Subcutaneous abdominal adipose tissue (tissue), 5 donors: Measurements from ENCODE around the gene PIP5K1B.

Experiments used
- H3K27ac ChIP-seq: one replicate; pipeline ENCODE4 v1.7.0; 2013; ENCODE audit warnings: low read depth, mild to moderate bottlenecking, inconsistent platforms, low read length, moderate library complexity
- H3K27me3 ChIP-seq, 5 donors: one replicate each; pipeline ENCODE4 v1.7.0; 2013; ENCODE audit warnings: low read length in 5 of 5, inconsistent platforms in 1 of 5; ENCODE audit not compliant: control insufficient read depth in 5 of 5, insufficient read depth in 4 of 5
- H3K36me3 ChIP-seq, 5 donors: one replicate each; pipeline ENCODE4 v1.7.0; 2013; ENCODE audit warnings: low read length in 5 of 5; ENCODE audit not compliant: control insufficient read depth in 5 of 5, insufficient read depth in 5 of 5
- H3K4me1 ChIP-seq, 5 donors: one replicate each; pipeline ENCODE4 v1.7.0; 2013; ENCODE audit warnings: low read length in 5 of 5, mild to moderate bottlenecking in 3 of 5, moderate library complexity in 1 of 5; ENCODE audit not compliant: control insufficient read depth in 5 of 5, insufficient read depth in 5 of 5
- H3K4me3 ChIP-seq, 5 donors: one replicate each; pipeline ENCODE4 v1.7.0; 2013; ENCODE audit warnings: low read length in 5 of 5, low read depth in 1 of 5
- H3K9ac ChIP-seq, 5 donors: one replicate each; pipeline ENCODE4 v1.7.0; 2013; ENCODE audit warnings: low read length in 5 of 5, mild to moderate bottlenecking in 4 of 5, moderate library complexity in 3 of 5
- H3K9me3 ChIP-seq, 5 donors: one replicate each; pipeline ENCODE4 v1.7.0; 2013; ENCODE audit warnings: low read length in 5 of 5; ENCODE audit not compliant: control insufficient read depth in 5 of 5
- donor health status: healthy.
- donor health status: healthy.
- donor health status: healthy.
- donor health status: healthy.
- donor health status: healthy.

Gene PIP5K1B

DNA sequence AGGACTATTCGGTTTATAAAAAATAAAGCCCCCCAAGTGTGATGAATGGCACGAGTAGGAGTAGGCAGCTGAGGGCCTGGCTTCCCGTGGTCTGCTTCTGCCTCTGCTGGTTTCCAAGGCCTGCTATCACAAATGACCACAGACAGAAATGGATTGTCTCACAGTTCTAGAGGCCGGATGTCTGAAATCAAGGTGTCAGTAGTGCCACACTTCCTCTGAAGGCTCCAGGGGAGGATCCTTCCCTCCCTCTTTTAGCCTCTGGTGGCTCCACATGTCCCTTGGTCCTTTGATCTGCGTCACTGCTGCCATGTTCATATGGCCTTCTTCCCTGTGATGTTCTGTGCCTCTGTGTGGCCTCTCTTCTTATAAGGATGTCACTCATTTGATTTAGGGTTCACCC lies 293.8 kb downstream of the PIP5K1B start:
- no peaks in the 10 kb centered on the region for H3K36me3 ChIP-seq
- no peak overlapping the region for H3K9ac ChIP-seq
- no peak overlapping the region for H3K27ac ChIP-seq
- H3K9me3 ChIP-seq, result no peaks in the 10 kb centered on the region
- H3K4me3 ChIP-seq, result no peak overlapping the region
- H3K27me3 ChIP-seq, result no peaks in the 10 kb centered on the region
- H3K4me1 ChIP-seq, result peaks cover 0 to 20% (median 0%) of the 10 kb centered on the region in 5 donors

DNA sequence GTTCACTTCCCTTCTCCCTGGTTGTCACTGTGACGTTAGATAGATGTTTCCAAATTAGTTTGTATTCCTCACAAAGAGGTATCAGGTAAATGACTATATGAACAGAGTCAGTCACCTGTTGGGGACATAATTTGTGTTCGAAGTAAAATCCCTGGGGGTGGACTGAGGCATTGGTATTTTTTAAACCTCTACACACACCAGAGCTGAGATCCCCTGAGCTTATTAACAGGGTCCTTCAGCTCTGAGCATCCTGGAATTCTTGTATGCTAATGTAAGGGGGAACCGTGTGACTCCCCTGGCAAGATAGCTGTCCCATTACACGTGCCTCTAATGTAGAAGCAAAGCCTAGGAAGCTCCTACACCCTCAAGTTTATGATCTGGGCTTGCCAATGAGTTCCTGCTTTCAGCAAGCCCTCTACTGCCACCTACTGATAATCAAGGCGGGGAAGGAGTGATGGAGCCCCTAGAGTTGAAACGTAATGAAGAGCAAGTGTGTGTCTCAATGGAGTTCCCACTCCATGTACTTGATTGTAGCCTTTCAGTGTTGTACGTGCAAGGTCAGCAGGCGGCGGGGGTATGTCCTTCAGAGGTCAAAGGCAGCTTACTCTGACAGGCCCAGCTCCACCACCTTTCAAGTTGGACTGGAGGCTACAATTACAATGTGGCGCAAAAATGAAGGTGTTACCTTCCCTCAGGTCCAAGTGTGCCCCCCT lies 294.5 kb downstream of the PIP5K1B start:
- no peaks in the 10 kb centered on the region for H3K27me3 ChIP-seq
- H3K4me1 ChIP-seq, result peaks cover 0 to 20% (median 0%) of the 10 kb centered on the region in 5 donors
- no peak overlapping the region for H3K27ac ChIP-seq
- no peak overlapping the region for H3K4me3 ChIP-seq
- H3K36me3 ChIP-seq, result no peaks in the 10 kb centered on the region
- H3K9me3 ChIP-seq, result no peaks in the 10 kb centered on the region
- H3K9ac ChIP-seq, result no peak overlapping the region

DNA sequence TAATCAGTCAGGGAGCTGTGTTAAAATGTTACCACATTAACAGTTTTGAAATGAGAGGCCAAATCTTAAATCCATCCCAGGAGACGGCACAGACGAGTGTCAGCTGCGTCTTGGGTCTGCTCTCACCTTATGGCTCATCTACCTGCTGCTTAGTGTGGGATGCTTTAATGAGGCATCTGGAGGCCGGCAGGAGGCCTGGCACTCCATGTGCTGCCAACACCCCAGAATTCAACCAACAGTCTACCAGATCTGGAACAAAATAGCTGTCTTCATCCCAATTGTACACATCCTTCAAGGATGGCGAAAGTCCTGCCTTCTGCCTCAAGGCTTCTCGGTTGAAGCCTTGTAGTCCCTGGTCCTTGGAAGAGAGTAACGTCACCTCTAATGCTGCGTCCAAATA lies 296.9 kb downstream of the PIP5K1B start:
- no peaks in the 10 kb centered on the region for H3K9me3 ChIP-seq
- no peak overlapping the region for H3K4me3 ChIP-seq
- peaks cover 0 to 16% (median 0%) of the 10 kb centered on the region in 5 donors for H3K4me1 ChIP-seq
- H3K9ac ChIP-seq, result no peak overlapping the region
- H3K27me3 ChIP-seq, result no peaks in the 10 kb centered on the region
- no peak overlapping the region for H3K27ac ChIP-seq
- no peaks in the 10 kb centered on the region for H3K36me3 ChIP-seq

DNA sequence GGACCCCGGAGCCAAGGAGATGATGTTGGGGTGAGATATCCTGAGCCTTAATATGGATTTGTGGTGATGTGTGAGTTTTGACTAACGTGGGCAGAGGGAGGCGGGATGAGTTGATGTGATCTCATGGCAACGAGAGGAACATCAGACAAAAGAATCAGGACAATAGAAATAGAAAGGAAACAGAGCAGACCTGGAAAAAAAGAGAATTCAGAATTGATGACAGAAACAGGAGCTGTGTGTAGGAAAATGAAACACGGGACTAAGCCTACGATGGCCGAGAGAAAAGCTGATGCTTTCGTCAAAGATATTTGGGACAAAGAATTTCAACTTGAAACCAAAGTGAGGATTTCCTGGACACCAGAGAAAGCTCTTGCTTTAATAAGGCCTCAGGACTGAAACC lies 298.0 kb downstream of the PIP5K1B start:
- Histone ChIP-seq H3K36me3 (no peaks in the 10 kb centered on the region), H3K9me3 (no peaks in the 10 kb centered on the region), H3K27me3 (no peaks in the 10 kb centered on the region), H3K27ac (no peak overlapping the region), H3K9ac (no peak overlapping the region), H3K4me1 (peaks cover 0 to 15% (median 0%) of the 10 kb centered on the region in 5 donors), H3K4me3 (no peak overlapping the region)

DNA sequence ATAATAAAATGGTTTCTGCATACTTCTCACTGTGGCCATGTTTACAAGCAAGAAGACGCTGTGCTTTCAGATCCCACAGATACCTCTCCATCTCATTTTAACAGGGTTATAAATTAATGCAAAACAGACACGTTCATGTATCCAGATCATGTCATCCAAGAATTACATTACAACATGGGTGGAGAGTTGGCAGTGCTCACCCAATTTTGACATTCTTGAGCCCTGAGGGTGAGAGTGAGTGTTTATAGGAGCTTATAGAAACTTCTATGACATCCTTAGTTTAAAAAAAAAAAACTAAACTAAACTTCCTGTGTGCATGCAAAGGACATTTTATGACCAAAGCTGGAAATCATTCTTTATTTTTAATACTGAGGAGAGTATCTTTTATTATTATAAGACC lies 299.8 kb downstream of the PIP5K1B start:
- no peaks in the 10 kb centered on the region for H3K9me3 ChIP-seq
- no peak overlapping the region for H3K27ac ChIP-seq
- H3K36me3 ChIP-seq, result peaks cover 0 to 1% (median 0%) of the 10 kb centered on the region in 5 donors
- H3K27me3 ChIP-seq, result no peaks in the 10 kb centered on the region
- H3K9ac ChIP-seq, result no peak overlapping the region
- no peaks in the 10 kb centered on the region for H3K4me1 ChIP-seq
- H3K4me3 ChIP-seq, result no peak overlapping the region

DNA sequence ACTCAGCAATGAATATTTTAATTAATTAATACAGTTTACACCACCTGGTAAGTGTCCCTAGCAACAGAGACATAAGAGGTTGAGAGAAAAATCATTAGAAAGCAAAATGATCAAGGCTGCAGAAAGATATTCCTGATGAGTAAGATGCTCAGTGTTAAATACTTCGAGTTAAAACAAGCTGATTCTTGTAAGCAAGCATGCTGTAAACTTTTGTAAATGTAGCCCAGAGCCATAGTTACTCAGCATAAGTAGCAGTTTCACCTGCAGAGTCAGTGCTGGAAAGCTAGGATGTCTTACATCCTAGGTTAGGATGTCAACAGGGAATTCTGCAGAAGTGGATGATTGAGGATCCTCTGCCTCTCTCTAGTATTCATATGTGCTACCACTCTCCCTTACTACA lies 304.7 kb downstream of the PIP5K1B start:
- Histone ChIP-seq H3K9me3 (no peaks in the 10 kb centered on the region), H3K4me1 (no peaks in the 10 kb centered on the region), H3K9ac (no peak overlapping the region), H3K27ac (no peak overlapping the region), H3K27me3 (no peaks in the 10 kb centered on the region), H3K4me3 (no peak overlapping the region), H3K36me3 (peaks cover 0 to 3% (median 0%) of the 10 kb centered on the region in 5 donors)

DNA sequence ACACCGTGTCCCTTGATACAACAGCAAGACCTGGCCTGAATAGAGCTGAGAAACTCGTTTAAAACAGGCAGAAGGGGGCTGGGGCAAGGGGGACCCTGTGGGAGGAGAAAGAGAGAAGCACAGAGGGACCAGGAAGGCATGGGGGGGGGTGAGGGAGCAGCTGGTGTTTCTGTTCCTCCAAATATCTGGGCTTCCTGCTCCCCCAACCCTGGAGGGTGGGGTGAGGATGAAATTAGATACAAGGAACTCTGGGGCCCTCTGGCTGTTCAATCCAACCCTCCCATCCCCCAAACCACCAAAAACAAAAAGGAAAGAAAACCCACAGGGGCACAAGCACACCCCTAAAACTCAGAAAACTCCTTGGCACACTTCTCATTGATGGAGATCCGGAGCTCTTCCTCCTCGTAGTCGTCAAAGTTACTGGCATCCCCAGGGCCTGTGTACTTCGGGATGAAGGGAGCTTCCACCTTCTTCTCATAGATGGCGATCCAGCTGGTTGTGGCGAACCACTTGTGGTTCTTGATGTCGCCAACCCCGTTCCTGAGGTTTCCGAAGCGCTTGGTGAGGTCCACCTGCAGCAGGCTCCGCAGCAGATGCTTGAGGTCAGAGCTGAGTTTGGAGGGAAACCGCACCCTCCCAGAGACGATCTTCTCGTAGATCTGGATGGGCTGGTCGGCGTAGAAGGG lies 307.8 kb downstream of the PIP5K1B start:
- Histone ChIP-seq H3K27ac (no peak overlapping the region), H3K9me3 (no peaks in the 10 kb centered on the region), H3K27me3 (no peaks in the 10 kb centered on the region), H3K36me3 (peaks cover 0 to 3% (median 0%) of the 10 kb centered on the region in 5 donors), H3K4me1 (peaks cover 0 to 2% (median 0%) of the 10 kb centered on the region in 5 donors), H3K4me3 (no peak overlapping the region), H3K9ac (no peak overlapping the region)

DNA sequence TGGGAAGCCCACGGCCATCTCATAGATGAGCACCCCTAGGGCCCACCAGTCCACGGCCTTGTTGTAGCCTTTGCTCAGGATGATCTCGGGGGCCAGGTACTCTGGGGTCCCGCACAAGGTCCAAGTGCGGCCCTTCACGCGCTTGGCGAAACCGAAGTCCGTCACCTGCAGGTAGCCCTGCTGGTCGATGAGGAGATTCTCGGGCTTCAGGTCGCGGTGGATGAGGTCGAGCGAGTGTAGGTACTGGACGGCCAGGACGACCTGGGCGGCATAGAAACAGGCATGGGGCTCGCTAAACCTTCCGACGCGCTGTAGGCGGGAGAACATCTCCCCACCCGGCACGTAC lies 308.3 kb downstream of the PIP5K1B start:
- no peaks in the 10 kb centered on the region for H3K9me3 ChIP-seq
- no peaks in the 10 kb centered on the region for H3K27me3 ChIP-seq
- H3K4me3 ChIP-seq, result no peak overlapping the region
- peaks cover 0 to 3% (median 0%) of the 10 kb centered on the region in 5 donors for H3K36me3 ChIP-seq
- H3K9ac ChIP-seq, result no peak overlapping the region
- H3K4me1 ChIP-seq, result peaks cover 0 to 2% (median 0%) of the 10 kb centered on the region in 5 donors
- H3K27ac ChIP-seq, result no peak overlapping the region

DNA sequence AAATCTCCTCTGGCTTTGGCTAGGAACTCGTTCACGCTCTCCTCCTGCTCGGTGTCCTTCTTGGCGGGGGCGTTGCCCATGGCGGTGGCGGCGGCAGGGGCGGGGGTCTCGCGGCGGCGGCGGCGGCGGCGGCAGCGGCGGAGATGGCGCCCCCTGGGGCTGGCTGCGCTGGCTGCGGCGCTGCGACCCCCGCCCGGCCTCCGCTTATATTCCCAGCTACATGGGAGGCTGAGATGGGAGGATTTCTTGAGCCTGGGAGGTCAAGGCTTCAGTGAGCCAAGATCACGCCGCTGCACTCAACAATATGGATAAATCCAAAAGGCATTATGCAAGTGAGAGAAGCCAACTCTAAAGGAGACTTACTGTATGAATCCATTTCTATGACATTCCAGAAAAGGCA lies 309.0 kb downstream of the PIP5K1B start, which contains the start of gene PRKACG:
TSS of gene PRKACG (minus strand) at position 101 of the 400 bp plus-strand sequence. CDS start at position 80, 21 bp downstream.
- no peaks in the 10 kb centered on the region for H3K27me3 ChIP-seq
- peaks cover 0 to 2% (median 0%) of the 10 kb centered on the region in 5 donors for H3K4me1 ChIP-seq
- H3K36me3 ChIP-seq, result peaks cover 0 to 3% (median 0%) of the 10 kb centered on the region in 5 donors
- H3K4me3 ChIP-seq, result no peak within 1 kb of the TSS
- H3K9me3 ChIP-seq, result no peaks in the 10 kb centered on the region
- no peak within 1 kb of the TSS for H3K9ac ChIP-seq
- H3K27ac ChIP-seq, result no peak within 1 kb of the TSS
